Measurements from ENCODE around the gene SLX1B. TPM values are rescaled to one million over a fixed set of nuclear protein-coding genes. Genes with fewer than 3 reads are reported as not detected.
"Not testable (repeated sequence)": the region's sequence is repeated elsewhere in the genome, so short reads cannot be mapped to it uniquely, and the experiment has no call there.

Gene SLX1B
- polyA plus RNA-seq, 4 donors = 36.7 to 70.2 (median 60.5) TPM

GRCh38 chr16:29506308-29506707, 52.0 kb downstream of the SLX1B start, which contains the start of gene NPIPB12:
TSS of gene NPIPB12 (minus strand) at chr16:29506408.
- 82 to 100% (median 90%) methylated on average over 2 of the region's 6 CpGs for WGBS, 3 donors

More at GRCh38 chr16:29506308-29506707, 52.0 kb downstream of the SLX1B start, which contains the start of gene NPIPB12:
- H3K4me3 ChIP-seq (ENCODE audit: low read depth in 1 of 3, low read length in 3 of 3); H3K36me3 ChIP-seq (ENCODE audit: control insufficient read depth in 3 of 3, insufficient read depth in 2 of 3, low read depth in 1 of 3, low read length in 3 of 3); FAIRE-seq; H3K4me1 ChIP-seq (ENCODE audit: control insufficient read depth in 3 of 3, insufficient read depth in 2 of 3, low read depth in 1 of 3, low read length in 2 of 3); H3K9me3 ChIP-seq (ENCODE audit: control insufficient read depth in 2 of 2, insufficient read depth in 1 of 2, low read depth in 1 of 2, low read length in 1 of 2); H3K27ac ChIP-seq (ENCODE audit: low read depth in 1 of 3, low read length in 2 of 3); H3K27me3 ChIP-seq (ENCODE audit: control insufficient read depth in 3 of 3, insufficient read depth in 3 of 3, low read length in 3 of 3); DNase-seq: not testable (repeated sequence)

Other genes with a start within 250 kb of the SLX1B start
- 1 to 10 TPM; 1.1 to 5.8 (median 3.1) TPM for gene NPIPB11, start 47.8 kb upstream of the SLX1B start, polyA plus RNA-seq
- gene BOLA2, start 182 bp upstream of the SLX1B start, polyA plus RNA-seq = 10 to 100 TPM; 15.3 to 49.4 (median 34.0) TPM
- 100 to 1,000 TPM; 151 to 768 (median 265) TPM for gene SULT1A4, start 5.4 kb downstream of the SLX1B start, polyA plus RNA-seq
- 100 to 1,000 TPM in 2 of 4 donors, 10 to 100 TPM in 2; 28.7 to 167 (median 96.8) TPM for gene NPIPB12, start 51.9 kb downstream of the SLX1B start, polyA plus RNA-seq
- gene SPN, start 208.7 kb downstream of the SLX1B start, polyA plus RNA-seq = 1 to 10 TPM; 1.1 to 4.8 (median 1.4) TPM
- gene QPRT, start 224.6 kb downstream of the SLX1B start, polyA plus RNA-seq = 100 to 1,000 TPM in 1 of 4 donors, 10 to 100 TPM in 3; 30.2 to 286 (median 32.0) TPM

Measured in small intestine (tissue), 7 donors.